T-helper 2 cell treated with Interferon-gamma antibody and Interleukin-4, amounts not matched to agents 5 μg/mL and 100 μg/mL, for 36 hours (primary cell): ENCODE data around the gene KPNA6.

Experiments
- DNase-seq: peaks from one replicate; pipeline ENCODE4 v3.0.0; 2021; ENCODE audit warnings: low spot score
- H3K27ac Mint-ChIP-seq: one replicate; pipeline ENCODE4 v1.8.0; 2021; ENCODE audit warnings: mild to moderate bottlenecking, mixed read lengths
- H3K27me3 Mint-ChIP-seq: one replicate; pipeline ENCODE4 v1.8.0; 2021; ENCODE audit warnings: low read depth, mixed read lengths
- H3K36me3 Mint-ChIP-seq: one replicate; pipeline ENCODE4 v1.8.0; 2021; ENCODE audit warnings: low read depth, mixed read lengths
- H3K4me1 Mint-ChIP-seq: one replicate; pipeline ENCODE4 v1.8.0; 2021; ENCODE audit warnings: low read depth, mixed read lengths
- H3K4me3 Mint-ChIP-seq: one replicate; pipeline ENCODE4 v1.8.0; 2022; ENCODE audit warnings: mild to moderate bottlenecking, moderate library complexity, mixed read lengths
- H3K9me3 Mint-ChIP-seq: one replicate; pipeline ENCODE4 v1.8.0; 2021; ENCODE audit warnings: mixed read lengths

KPNA6 gene

DNA sequence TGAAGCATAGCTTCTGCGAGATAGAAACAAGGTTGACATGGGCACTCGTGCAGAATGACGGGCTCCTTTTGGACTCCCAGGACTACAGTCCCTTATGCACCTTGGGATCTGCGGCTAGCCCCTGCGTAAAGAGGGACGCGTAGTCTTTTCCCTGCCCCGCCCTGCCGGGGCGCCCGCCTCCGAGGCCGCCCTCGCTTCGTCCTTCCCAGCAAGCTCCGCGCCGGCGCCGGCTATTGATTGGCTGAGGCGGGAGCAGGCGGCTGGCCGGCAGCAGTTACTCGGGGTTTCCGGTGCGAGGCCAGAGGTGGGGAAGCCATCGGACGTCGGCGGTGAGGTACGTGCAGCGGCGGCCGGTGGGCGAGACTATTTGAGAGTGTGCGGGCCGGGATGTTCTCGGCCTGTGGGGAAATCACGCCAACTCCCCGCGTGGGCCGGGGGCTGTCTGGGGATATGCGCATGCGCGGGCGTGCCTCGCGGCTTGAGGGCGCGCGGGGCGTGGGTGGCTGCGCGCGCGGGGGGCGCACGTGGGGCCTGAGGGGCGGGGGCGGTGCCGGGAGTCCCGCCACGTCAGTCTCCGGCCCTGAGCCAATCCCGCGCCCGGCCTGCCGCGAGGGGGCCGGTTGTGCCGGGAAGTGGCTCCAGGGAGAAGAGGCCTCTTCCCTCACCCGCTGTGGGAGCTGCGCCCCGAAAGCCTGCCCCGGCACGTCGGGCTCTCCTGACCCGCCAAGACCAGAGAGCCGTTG is 71.8 kb downstream of the KPNA6 start, which contains the start of gene TXLNA:
TSS of gene TXLNA (plus strand) at position 233 of the 743 bp plus-strand sequence. CDS start 671 bp downstream, outside the sequence.
- Mint-ChIP-seq H3K4me3 (peak within 1 kb of the TSS; percentile 96), H3K27me3 (no peaks in the 10 kb centered on the region), H3K4me1 (peaks cover 30% of the 10 kb centered on the region)

DNA sequence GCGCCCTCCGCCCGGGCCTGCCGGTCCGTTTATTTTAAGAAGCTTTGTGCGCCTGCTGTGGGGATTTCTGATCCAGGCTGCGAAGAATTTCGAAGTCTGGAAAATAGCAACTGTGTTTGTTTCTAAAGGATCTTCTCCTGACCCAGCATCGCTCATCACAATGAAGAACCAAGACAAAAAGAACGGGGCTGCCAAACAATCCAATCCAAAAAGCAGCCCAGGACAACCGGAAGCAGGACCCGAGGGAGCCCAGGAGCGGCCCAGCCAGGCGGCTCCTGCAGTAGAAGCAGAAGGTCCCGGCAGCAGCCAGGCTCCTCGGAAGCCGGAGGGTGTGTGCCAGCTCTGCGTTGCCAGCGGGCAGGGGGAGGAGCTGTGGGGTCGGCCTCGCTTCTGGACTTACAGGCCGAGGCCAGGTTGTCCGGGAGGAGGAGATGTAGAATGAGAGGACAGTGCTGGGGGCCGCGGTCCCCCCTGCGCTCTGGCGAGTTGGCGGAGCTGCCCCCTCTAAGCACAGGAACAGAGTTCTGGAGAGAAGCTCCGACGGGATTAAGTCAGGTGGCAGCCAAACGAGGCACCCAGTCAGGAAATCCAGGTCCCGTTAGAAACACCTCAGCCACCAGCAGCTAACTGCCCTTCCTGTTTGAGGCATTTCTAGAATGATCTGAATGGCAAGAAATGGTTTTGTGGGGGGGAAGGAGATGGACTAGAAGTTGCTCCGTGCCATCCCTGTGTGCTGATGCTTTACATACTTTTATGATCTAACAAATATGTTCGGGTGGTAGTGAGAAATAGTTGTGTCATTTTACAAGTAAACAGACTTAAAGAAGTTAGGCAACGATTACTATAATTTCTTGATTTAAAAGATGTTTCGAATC is 72.6 kb downstream of the KPNA6 start:
- H3K9me3 Mint-ChIP-seq: no peaks in the 10 kb centered on the region
- H3K27ac Mint-ChIP-seq: peak overlapping the region; percentile 92
- H3K36me3 Mint-ChIP-seq: peaks cover 42% of the 10 kb centered on the region
- peak; percentile 28 for DNase-seq
- H3K27me3 Mint-ChIP-seq: no peaks in the 10 kb centered on the region
- H3K4me1 Mint-ChIP-seq: peaks cover 34% of the 10 kb centered on the region
- H3K4me3 Mint-ChIP-seq: peak overlapping the region; percentile 93

More for the DNA sequence above, 71.8 kb downstream of the KPNA6 start, which contains the start of gene TXLNA:
- H3K36me3 Mint-ChIP-seq: peaks cover 38% of the 10 kb centered on the region
- DNase-seq: peak; percentile 93
- H3K27ac Mint-ChIP-seq: peak within 1 kb of the TSS; percentile 97
- no peaks in the 10 kb centered on the region for H3K9me3 Mint-ChIP-seq

DNA sequence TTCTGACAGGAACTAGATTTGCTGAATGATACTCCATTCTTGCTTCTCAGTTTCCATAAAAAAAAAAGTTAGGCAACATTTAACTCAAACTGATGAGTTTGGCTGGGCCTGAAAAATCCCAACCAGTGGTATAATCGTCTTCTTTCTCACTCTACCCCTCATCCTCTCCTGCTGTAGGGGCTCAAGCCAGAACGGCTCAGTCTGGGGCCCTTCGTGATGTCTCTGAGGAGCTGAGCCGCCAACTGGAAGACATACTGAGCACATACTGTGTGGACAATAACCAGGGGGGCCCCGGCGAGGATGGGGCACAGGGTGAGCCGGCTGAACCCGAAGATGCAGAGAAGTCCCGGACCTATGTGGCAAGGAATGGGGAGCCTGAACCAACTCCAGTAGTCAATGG is 73.2 kb downstream of the KPNA6 start:
- Mint-ChIP-seq H3K4me1 (peaks cover 35% of the 10 kb centered on the region), H3K27me3 (no peaks in the 10 kb centered on the region), H3K9me3 (no peaks in the 10 kb centered on the region), H3K4me3 (peak overlapping the region; percentile 93), H3K36me3 (peaks cover 44% of the 10 kb centered on the region), H3K27ac (peak overlapping the region; percentile 92)
- DNase-seq: no peak

DNA sequence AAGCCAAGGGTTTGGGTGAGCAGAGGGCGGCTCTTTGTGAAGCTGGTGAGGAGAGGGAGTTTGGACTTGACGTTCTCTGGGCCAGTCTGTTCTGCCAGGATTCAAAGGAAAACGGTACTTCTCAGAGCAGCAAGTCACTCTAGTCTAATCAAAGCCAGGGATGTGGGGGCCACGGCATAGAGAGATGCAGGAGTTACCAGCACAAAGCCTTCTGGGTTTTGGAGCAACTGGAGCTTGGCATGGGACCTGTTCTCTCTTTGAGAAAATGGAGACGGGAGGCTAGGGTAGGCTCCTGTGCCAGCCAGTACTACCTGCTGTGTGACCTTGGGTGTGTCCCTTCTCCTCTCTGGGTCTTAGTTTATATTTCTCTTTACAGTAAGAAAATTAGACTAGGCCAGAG is 73.7 kb downstream of the KPNA6 start:
- Mint-ChIP-seq H3K27me3 (no peaks in the 10 kb centered on the region), H3K4me3 (peak overlapping the region; percentile 93), H3K27ac (peak overlapping the region; percentile 92), H3K4me1 (peaks cover 40% of the 10 kb centered on the region), H3K36me3 (peaks cover 49% of the 10 kb centered on the region), H3K9me3 (no peaks in the 10 kb centered on the region)
- DNase-seq: no peak

DNA sequence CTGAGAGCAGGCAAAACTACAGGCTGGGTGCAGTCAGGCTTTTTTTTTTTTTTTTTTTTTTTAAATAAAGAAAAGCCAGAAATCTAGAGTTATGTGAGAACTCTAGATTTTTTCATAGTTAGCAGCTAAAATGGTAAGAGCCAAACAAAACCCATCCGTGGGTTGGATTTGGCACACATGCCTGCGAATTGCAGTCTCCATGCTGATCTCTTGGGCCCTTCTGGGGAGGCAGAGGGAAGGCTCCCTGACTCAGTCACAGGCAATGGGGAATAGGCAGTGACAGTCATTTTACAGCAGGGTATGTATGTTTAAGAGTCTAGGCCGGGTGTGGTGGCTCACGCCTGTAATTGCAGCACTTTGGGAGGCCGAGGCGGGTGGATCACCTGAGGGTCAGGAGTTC is 74.2 kb downstream of the KPNA6 start:
- peaks cover 41% of the 10 kb centered on the region for H3K4me1 Mint-ChIP-seq
- H3K36me3 Mint-ChIP-seq: peaks cover 50% of the 10 kb centered on the region
- no peaks in the 10 kb centered on the region for H3K9me3 Mint-ChIP-seq
- peak overlapping the region; percentile 32 for H3K27ac Mint-ChIP-seq
- H3K4me3 Mint-ChIP-seq: peak overlapping the region; percentile 93
- no peaks in the 10 kb centered on the region for H3K27me3 Mint-ChIP-seq
- no peak for DNase-seq

DNA sequence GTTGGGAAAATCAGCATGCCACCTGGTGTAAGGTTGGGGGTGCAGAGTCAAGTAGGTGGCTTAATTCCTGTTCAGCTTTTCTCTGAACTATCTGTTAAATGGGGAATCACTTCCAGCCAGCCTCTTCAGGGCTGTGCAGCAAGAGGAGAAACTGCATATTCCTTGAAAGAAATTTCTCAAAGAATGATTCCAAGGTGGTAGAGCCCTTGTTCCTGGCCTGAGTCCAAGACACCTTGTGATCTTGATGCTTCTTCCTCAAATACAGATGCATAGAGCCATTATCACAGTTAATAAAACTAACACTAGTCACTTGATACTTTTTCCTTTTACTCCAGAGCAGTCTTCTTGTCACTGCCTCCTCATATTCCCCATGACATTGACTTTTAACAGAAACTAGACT is 76.8 kb downstream of the KPNA6 start:
- Mint-ChIP-seq H3K27me3 (no peaks in the 10 kb centered on the region), H3K9me3 (no peaks in the 10 kb centered on the region), H3K27ac (no peak overlapping the region), H3K36me3 (peaks cover 68% of the 10 kb centered on the region), H3K4me3 (peak overlapping the region; percentile 50), H3K4me1 (peaks cover 38% of the 10 kb centered on the region)
- DNase-seq: no peak

DNA sequence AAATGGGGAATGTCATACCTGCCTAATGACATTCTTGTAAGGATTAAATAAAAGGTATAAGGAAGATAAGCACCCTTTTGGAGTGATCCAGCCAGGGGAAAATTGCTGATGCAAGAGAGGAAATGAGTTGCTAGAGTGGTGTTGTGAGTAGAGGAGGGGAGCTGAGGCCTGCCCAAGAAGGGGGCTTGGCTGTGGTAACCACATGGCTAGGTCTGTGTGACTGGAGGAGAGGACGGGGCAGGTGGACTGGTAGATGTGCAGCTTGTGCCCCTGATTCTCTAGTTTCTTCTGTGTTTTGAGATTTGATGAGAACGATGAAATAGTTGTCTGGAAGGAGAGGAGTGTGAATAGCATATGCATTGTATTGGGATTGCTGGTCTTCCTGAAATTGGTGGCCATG is 78.2 kb downstream of the KPNA6 start:
- H3K36me3 Mint-ChIP-seq: peaks cover 64% of the 10 kb centered on the region
- peak overlapping the region; percentile 54 for H3K4me3 Mint-ChIP-seq
- H3K9me3 Mint-ChIP-seq: no peaks in the 10 kb centered on the region
- H3K4me1 Mint-ChIP-seq: peaks cover 34% of the 10 kb centered on the region
- DNase-seq: no peak
- no peaks in the 10 kb centered on the region for H3K27me3 Mint-ChIP-seq
- H3K27ac Mint-ChIP-seq: peak overlapping the region; percentile 75

DNA sequence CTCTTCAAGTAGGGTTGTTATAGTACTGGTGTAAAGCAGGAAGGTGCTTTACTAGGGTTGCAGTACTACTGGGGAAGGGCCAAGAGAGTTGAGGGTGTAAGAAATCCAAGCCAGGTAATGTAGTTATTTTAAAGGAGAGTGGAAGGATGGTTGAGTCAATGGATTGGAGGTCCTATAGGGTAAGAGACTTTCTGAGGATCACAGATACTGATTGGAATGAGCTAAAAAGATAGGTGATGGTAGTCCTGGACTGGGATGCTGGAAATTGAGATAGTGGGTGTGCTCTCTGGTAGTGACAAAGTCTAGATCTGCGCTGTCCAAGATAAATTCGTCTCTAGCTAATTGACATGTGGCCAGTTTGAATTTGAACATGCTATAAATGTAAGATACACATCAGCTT is 78.6 kb downstream of the KPNA6 start:
- Mint-ChIP-seq H3K4me3 (peak overlapping the region; percentile 54), H3K27ac (peak overlapping the region; percentile 75)

DNA sequence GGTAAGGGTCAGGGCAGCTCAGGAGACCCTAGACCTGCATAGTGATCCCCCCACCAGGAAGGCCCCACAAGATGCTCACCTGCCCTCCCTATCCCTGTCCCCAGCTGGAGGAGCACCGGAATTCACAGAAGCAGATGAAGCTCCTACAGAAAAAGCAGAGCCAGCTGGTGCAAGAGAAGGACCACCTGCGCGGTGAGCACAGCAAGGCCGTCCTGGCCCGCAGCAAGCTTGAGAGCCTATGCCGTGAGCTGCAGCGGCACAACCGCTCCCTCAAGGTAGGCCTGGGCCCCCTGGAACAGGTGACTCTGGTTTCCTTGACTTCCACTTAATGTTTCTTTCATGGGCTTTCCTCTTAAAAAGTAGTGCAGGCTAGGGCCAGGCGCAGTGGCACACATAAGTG is 80.0 kb downstream of the KPNA6 start:
- peaks cover 23% of the 10 kb centered on the region for H3K4me1 Mint-ChIP-seq
- DNase-seq: no peak
- H3K27ac Mint-ChIP-seq: no peak overlapping the region
- H3K27me3 Mint-ChIP-seq: no peaks in the 10 kb centered on the region
- no peak overlapping the region for H3K4me3 Mint-ChIP-seq
- H3K9me3 Mint-ChIP-seq: no peaks in the 10 kb centered on the region
- H3K36me3 Mint-ChIP-seq: peaks cover 65% of the 10 kb centered on the region

More for the DNA sequence above, 78.6 kb downstream of the KPNA6 start:
- H3K9me3 Mint-ChIP-seq: no peaks in the 10 kb centered on the region
- H3K27me3 Mint-ChIP-seq: no peaks in the 10 kb centered on the region
- H3K4me1 Mint-ChIP-seq: peaks cover 30% of the 10 kb centered on the region
- DNase-seq: no peak
- H3K36me3 Mint-ChIP-seq: peaks cover 64% of the 10 kb centered on the region

DNA sequence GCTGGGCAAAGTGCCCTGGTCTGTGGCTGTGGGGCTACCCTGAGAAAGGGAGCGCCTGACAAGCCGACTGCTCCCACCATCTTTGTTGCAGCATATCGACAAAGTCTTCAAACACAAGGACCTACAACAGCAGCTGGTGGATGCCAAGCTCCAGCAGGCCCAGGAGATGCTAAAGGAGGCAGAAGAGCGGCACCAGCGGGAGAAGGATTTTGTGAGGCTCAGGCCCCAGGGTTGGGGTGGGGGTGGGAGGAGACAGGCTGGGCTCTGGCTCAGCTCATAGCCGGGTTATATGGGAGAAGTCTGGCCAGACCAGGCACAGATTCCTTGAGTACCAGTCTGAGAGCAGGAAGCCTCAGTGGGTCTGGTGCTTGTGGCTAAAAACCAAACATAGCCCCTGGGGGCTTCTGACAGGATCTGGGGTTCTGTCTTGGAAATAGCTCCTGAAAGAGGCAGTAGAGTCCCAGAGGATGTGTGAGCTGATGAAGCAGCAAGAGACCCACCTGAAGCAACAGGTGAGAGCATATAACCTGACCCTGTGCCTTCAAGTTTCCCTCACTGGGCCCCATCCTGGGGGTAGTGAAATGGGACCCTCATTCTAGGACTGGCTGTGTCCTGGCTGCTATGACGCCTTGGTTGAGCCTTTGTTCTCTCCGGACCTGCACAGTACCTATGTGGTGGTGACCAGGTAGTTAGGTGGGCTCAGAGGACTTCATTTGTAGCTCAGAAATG is 84.5 kb downstream of the KPNA6 start:
- Mint-ChIP-seq H3K9me3 (no peaks in the 10 kb centered on the region), H3K27ac (no peak overlapping the region), H3K4me1 (peaks cover 32% of the 10 kb centered on the region), H3K4me3 (no peak overlapping the region), H3K27me3 (no peaks in the 10 kb centered on the region), H3K36me3 (peaks cover 80% of the 10 kb centered on the region)
- DNase-seq: no peak

DNA sequence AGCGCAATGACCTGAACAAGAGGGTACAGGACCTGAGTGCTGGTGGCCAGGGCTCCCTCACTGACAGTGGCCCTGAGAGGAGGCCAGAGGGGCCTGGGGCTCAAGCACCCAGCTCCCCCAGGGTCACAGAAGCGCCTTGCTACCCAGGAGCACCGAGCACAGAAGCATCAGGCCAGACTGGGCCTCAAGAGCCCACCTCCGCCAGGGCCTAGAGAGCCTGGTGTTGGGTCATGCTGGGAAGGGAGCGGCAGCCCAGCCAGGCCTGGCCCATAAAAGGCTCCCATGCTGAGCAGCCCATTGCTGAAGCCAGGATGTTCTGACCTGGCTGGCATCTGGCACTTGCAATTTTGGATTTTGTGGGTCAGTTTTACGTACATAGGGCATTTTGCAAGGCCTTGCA is 87.1 kb downstream of the KPNA6 start:
- no peak overlapping the region for H3K27ac Mint-ChIP-seq
- H3K4me1 Mint-ChIP-seq: peaks cover 40% of the 10 kb centered on the region
- H3K36me3 Mint-ChIP-seq: peaks cover 69% of the 10 kb centered on the region
- H3K4me3 Mint-ChIP-seq: no peak overlapping the region
- H3K9me3 Mint-ChIP-seq: no peaks in the 10 kb centered on the region
- no peaks in the 10 kb centered on the region for H3K27me3 Mint-ChIP-seq
- DNase-seq: no peak

DNA sequence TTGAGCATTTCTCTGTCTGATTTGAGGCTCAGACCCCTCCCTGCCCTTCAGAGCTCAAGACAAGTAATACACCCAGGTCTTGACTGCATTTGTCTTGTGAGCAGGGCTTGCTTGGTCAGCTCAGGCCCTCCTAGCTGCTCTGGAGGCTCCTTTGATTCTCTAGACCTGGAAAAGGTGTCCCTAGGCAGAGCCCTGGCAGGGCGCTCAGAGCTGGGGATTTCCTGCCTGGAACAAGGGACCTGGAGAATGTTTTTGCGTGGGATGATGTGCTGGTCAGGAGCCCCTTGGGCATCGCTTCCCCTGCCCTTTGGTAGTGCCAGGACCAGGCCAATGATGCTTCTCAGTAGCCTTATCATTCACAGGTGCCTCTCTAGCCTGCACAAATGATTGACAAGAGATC is 87.7 kb downstream of the KPNA6 start:
- Mint-ChIP-seq H3K4me3 (no peak overlapping the region), H3K36me3 (peaks cover 66% of the 10 kb centered on the region), H3K27me3 (no peaks in the 10 kb centered on the region), H3K4me1 (peaks cover 46% of the 10 kb centered on the region), H3K27ac (no peak overlapping the region), H3K9me3 (no peaks in the 10 kb centered on the region)
- no peak for DNase-seq

DNA sequence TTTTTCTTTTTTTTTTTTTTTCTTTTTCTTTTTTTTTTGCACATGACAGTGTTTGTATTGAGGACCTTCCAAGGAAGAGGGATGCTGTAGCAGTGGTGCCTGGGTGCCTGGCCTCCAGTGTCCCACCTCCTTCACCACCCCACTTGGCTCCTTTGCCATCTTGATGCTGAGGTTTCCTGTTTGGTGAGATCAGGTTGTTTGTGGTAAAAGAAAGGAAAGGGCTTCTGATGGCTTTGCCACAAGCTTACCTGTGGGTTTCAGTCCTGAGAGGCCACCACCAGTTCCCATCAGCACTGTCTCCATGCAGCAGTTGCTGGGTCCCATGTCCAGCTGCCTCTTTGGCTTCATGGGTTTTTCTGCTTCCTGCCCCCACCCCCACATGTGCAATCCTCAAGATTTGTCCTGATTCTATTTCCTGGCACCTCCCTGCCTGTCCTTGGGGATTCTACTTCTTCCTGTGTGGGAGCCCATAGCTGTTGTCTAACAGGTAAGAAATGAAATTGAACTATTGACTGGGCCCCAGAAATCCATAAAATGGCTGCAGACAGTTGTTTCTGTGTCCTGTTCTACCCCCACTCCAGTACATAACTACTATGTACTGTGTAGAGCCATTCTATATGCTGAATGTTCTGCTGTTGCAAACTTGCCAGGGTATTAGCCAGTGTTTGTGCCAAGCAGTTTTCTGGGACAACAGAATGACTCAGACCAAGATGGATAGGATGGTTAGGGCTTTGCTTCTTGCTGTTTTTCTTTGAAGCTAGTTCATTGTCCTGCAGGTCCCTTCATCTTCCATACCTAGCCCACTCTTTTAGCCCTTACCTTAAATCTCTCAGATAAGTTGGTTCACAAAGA is 88.3 kb downstream of the KPNA6 start:
- Mint-ChIP-seq H3K27ac (peak overlapping the region; percentile 49), H3K9me3 (no peaks in the 10 kb centered on the region), H3K4me1 (peaks cover 47% of the 10 kb centered on the region), H3K36me3 (peaks cover 64% of the 10 kb centered on the region), H3K27me3 (no peaks in the 10 kb centered on the region), H3K4me3 (peak overlapping the region; percentile 67)
- DNase-seq: no peak
